ENCODE measurements around the gene MAML3. TPM values are rescaled to one million over a fixed set of nuclear protein-coding genes. Genes with fewer than 3 reads are reported as not detected.
A peak's percentile ranks its signal among the peaks of the same experiment; 100 is the strongest.

The MAML3 gene
- polyA plus RNA-seq, 1 donor (not counting 4 experiments of a cell fraction or from before 2014, with no cell fraction given): 0.68 TPM

DNA sequence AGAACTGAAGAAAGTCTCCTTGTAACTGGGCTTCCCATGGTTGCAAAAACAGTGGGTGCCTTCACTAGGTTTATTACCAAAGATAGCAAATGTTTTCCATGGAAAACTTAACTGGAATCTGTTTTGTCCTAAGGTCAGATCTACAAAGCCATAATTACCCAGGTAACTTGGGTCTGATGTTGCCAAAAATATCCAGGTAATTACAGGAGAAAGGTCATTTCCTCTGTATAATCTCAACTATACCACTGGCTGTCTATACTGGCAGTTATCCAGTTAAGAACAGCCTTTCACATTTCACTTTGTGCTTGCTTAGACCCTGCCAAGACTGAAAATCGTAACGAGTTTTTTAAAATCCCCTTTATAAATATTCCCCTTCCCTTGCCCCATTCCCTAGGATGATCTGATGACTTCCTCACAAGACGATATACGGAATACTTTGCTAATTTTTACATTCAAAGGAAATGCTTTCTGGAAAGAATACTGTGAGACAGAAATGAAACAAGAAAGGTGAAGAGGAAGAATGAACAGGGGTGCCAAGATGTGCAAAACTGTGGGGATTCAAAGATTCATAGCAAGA is 105.5 kb downstream of the MAML3 start:
- no peak overlapping the region for H3K9ac ChIP-seq (ENCODE audit: control insufficient read depth, extremely low read depth, insufficient read depth, low read length)
- no peaks in the 10 kb centered on the region for H3K27me3 ChIP-seq (ENCODE audit: control insufficient read depth, extremely low read depth, insufficient read depth, low read length)
- H3K27ac ChIP-seq (ENCODE audit: control insufficient read depth, insufficient read depth, low read length): no peak overlapping the region
- no peak for DNase-seq (ENCODE audit: low read depth, low spot score)
- no peaks in the 10 kb centered on the region for H3K9me1 ChIP-seq (ENCODE audit: control insufficient read depth, extremely low read depth, insufficient read depth, low read length)
- no peaks in the 10 kb centered on the region for H3K79me2 ChIP-seq (ENCODE audit: control insufficient read depth, insufficient read depth, low read length)
- no peak for TF ChIP-seq EZH2 (IDR thresholded peaks at IDR 0.05; ENCODE audit: low read length)
- dilution Hi-C loops (cut with MboI; ENCODE audit: extremely low pct_ligation_motif_present, low sequenced_read_pairs): no loop called here
- no peaks in the 10 kb centered on the region for H3K36me3 ChIP-seq (ENCODE audit: control insufficient read depth in 2 of 2, extremely low read depth in 1 of 2, insufficient read depth in 2 of 2, low read length in 2 of 2)
- peak overlapping the region; percentile 90 for H2AFZ ChIP-seq (ENCODE audit: control insufficient read depth, low read length)
- H3K4me2 ChIP-seq (ENCODE audit: control insufficient read depth, extremely low read depth, insufficient read depth, low read depth, low read length): peak overlapping the region; percentile 89
- peaks cover 15% of the 10 kb centered on the region for H3K4me1 ChIP-seq (ENCODE audit: control insufficient read depth, extremely low read depth, insufficient read depth, low read length)
- peak overlapping the region in 2 of 3 experiments; percentile 54 to 58 for H3K4me3 ChIP-seq (ENCODE audit: control insufficient read depth in 2 of 3, extremely low read depth in 1 of 3, insufficient read depth in 2 of 3, low read depth in 1 of 3, low read length in 3 of 3)
- H4K20me1 ChIP-seq (ENCODE audit: control insufficient read depth, extremely low read depth, insufficient read depth, low read length): no peaks in the 10 kb centered on the region
- no peak for FAIRE-seq
- no peaks in the 10 kb centered on the region for H3K9me3 ChIP-seq (ENCODE audit: control insufficient read depth, low read depth, low read length)

DNA sequence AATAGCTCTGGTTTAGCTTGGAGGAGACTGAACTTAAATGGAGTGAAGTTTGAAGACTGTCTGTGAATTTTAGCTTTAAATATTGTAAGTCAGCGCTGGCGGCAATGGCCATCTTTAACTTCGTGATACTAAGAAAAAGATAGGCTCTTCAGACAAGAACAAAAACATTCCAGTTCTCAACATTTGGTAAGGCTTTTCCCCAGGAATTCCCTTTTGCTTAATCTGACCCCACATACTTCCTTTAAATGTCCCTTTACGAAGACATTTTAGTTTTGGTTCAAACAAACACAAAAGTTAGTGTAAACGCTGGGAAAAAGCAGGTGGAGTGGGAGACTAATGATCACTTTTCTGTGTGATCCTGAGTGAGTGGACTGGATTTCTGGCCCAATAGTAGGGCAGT is 106.2 kb downstream of the MAML3 start:
- H3K9ac ChIP-seq (ENCODE audit: control insufficient read depth, extremely low read depth, insufficient read depth, low read length): no peak overlapping the region
- H3K9me1 ChIP-seq (ENCODE audit: control insufficient read depth, extremely low read depth, insufficient read depth, low read length): no peaks in the 10 kb centered on the region
- H4K20me1 ChIP-seq (ENCODE audit: control insufficient read depth, extremely low read depth, insufficient read depth, low read length): no peaks in the 10 kb centered on the region
- dilution Hi-C loops (cut with MboI; ENCODE audit: extremely low pct_ligation_motif_present, low sequenced_read_pairs): no loop called here
- no peak overlapping the region for H3K27ac ChIP-seq (ENCODE audit: control insufficient read depth, insufficient read depth, low read length)
- no peak overlapping the region for H3K4me2 ChIP-seq (ENCODE audit: control insufficient read depth, extremely low read depth, insufficient read depth, low read depth, low read length)
- H3K4me3 ChIP-seq (ENCODE audit: control insufficient read depth in 2 of 3, extremely low read depth in 1 of 3, insufficient read depth in 2 of 3, low read depth in 1 of 3, low read length in 3 of 3): no peak overlapping the region
- no peaks in the 10 kb centered on the region for H3K79me2 ChIP-seq (ENCODE audit: control insufficient read depth, insufficient read depth, low read length)
- H3K36me3 ChIP-seq (ENCODE audit: control insufficient read depth in 2 of 2, extremely low read depth in 1 of 2, insufficient read depth in 2 of 2, low read length in 2 of 2): no peaks in the 10 kb centered on the region
- H3K27me3 ChIP-seq (ENCODE audit: control insufficient read depth, extremely low read depth, insufficient read depth, low read length): no peaks in the 10 kb centered on the region
- H3K4me1 ChIP-seq (ENCODE audit: control insufficient read depth, extremely low read depth, insufficient read depth, low read length): peaks cover 15% of the 10 kb centered on the region
- FAIRE-seq (no peak), DNase-seq (ENCODE audit: low read depth, low spot score) (no peak)
- no peak for TF ChIP-seq EZH2 (IDR thresholded peaks at IDR 0.05; ENCODE audit: low read length)
- TF ChIP-seq, protein P1, sequence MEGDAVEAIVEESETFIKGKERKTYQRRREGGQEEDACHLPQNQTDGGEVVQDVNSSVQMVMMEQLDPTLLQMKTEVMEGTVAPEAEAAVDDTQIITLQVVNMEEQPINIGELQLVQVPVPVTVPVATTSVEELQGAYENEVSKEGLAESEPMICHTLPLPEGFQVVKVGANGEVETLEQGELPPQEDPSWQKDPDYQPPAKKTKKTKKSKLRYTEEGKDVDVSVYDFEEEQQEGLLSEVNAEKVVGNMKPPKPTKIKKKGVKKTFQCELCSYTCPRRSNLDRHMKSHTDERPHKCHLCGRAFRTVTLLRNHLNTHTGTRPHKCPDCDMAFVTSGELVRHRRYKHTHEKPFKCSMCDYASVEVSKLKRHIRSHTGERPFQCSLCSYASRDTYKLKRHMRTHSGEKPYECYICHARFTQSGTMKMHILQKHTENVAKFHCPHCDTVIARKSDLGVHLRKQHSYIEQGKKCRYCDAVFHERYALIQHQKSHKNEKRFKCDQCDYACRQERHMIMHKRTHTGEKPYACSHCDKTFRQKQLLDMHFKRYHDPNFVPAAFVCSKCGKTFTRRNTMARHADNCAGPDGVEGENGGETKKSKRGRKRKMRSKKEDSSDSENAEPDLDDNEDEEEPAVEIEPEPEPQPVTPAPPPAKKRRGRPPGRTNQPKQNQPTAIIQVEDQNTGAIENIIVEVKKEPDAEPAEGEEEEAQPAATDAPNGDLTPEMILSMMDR (optimal IDR thresholded peaks at IDR 0.05 in 1 of 3, IDR thresholded peaks at IDR 0.05 in 1 of 3, conservative IDR thresholded peaks at IDR 0.05 in 1 of 3; ENCODE audit: extremely low read depth in 1 of 3, insufficient read depth in 2 of 3, low read length in 3 of 3): no peak
- H2AFZ ChIP-seq (ENCODE audit: control insufficient read depth, low read length): no peak overlapping the region
- no peaks in the 10 kb centered on the region for H3K9me3 ChIP-seq (ENCODE audit: control insufficient read depth, low read depth, low read length)
